Measurements from ENCODE around the gene LOXHD1.

Gene LOXHD1

DNA sequence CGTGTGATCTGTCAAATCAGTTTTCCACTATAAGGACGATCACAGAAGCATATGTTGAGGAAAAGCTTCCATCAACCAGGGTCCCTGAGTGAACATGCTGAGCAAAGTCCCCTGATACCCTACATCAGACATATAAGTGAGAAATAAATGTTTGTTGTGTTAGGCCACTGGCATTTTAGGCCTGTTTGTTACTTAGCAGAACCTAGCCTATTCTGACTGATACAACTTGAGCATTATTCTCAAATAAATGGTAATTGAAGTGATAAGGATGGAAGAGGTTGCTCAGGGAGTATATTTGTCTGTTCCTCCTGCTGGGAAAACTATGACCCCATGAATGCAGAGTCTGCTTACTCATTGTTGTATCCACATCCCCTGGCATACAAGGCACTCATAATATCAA is 106.4 kb downstream of the LOXHD1 start:
- Histone ChIP-seq H3K79me1 (ENCODE audit: low read length) (no peaks in the 10 kb centered on the region), H3K36me3 (ENCODE audit: control insufficient read depth in 1 of 2, insufficient read depth in 2 of 2, low read length in 2 of 2) (no peaks in the 10 kb centered on the region), H3K4me3 (ENCODE audit: low read depth, low read length) (no peak overlapping the region), H3K9me3 (ENCODE audit: insufficient read depth, low read depth, low read length) (peaks cover 3% of the 10 kb centered on the region), H2BK5ac (ENCODE audit: low read depth, low read length, poor library complexity) (no peak overlapping the region), H3K23ac (ENCODE audit: low read length) (no peak overlapping the region), H2BK12ac (ENCODE audit: low read length) (no peak overlapping the region), H2AFZ (ENCODE audit: insufficient read depth, low read length, poor library complexity) (no peak overlapping the region), H3K27me3 (ENCODE audit: insufficient read depth, low read length) (no peaks in the 10 kb centered on the region), H4K8ac (ENCODE audit: low read depth, low read length) (no peak overlapping the region), H3K4ac (ENCODE audit: low read depth, low read length) (no peak overlapping the region), H3K18ac (ENCODE audit: low read length) (no peak overlapping the region), H4K91ac (ENCODE audit: low read depth, low read length) (no peak overlapping the region), H2BK120ac (ENCODE audit: insufficient read depth, low read length, poor library complexity) (no peak overlapping the region), H4K12ac (ENCODE audit: low read depth, low read length) (no peak overlapping the region), H3K4me2 (ENCODE audit: low read length) (no peak overlapping the region), H3K9ac (ENCODE audit: low read length) (no peak overlapping the region), H3K27ac (ENCODE audit: low read depth, low read length) (no peak overlapping the region), H2AK5ac (ENCODE audit: low read length) (no peak overlapping the region), H3K14ac (ENCODE audit: low read length) (no peak overlapping the region), H3K79me2 (ENCODE audit: control insufficient read depth, insufficient read depth, low read length, poor library complexity) (no peaks in the 10 kb centered on the region), H3K4me1 (ENCODE audit: control insufficient read depth in 1 of 2, insufficient read depth in 2 of 2, low read length in 2 of 2) (no peaks in the 10 kb centered on the region)
- WGBS (ENCODE audit: extremely low coverage, insufficient coverage, insufficient read length) = no CpG with 5 or more reads among the region's 2 CpGs
- DNase-seq = no peak

DNA sequence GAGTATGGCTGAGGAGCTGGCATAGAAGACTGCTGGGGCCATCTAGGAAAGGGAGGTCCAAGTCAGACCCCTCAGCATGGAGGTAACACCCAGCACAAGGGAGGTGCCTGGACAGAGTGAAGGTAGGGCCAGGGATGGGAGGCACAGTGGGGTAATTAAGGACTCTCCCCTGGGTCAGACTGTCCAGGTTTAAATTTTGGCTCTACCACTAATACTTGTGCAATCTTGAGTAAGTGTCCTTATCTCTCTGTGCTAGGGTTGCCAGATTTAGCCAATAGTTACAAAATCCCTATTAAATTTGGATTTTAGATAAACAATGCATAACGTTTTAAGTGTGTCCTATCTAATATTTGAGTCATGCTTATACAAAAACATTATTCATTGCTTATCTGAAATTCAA is 109.5 kb downstream of the LOXHD1 start:
- no peak overlapping the region for H3K23ac ChIP-seq (ENCODE audit: low read length)
- no peaks in the 10 kb centered on the region for H3K36me3 ChIP-seq (ENCODE audit: control insufficient read depth in 1 of 2, insufficient read depth in 2 of 2, low read length in 2 of 2)
- no peak overlapping the region for H4K12ac ChIP-seq (ENCODE audit: low read depth, low read length)
- H3K4me1 ChIP-seq (ENCODE audit: control insufficient read depth in 1 of 2, insufficient read depth in 2 of 2, low read length in 2 of 2) = no peaks in the 10 kb centered on the region
- no CpG with 5 or more reads among the region's 1 CpG for WGBS (ENCODE audit: extremely low coverage, insufficient coverage, insufficient read length)
- no peak overlapping the region for H2BK5ac ChIP-seq (ENCODE audit: low read depth, low read length, poor library complexity)
- no peaks in the 10 kb centered on the region for H3K27me3 ChIP-seq (ENCODE audit: insufficient read depth, low read length)
- no peak overlapping the region for H3K14ac ChIP-seq (ENCODE audit: low read length)
- no peak overlapping the region for H3K9ac ChIP-seq (ENCODE audit: low read length)
- no peak overlapping the region for H2AFZ ChIP-seq (ENCODE audit: insufficient read depth, low read length, poor library complexity)
- H3K79me1 ChIP-seq (ENCODE audit: low read length) = no peaks in the 10 kb centered on the region
- H4K91ac ChIP-seq (ENCODE audit: low read depth, low read length) = no peak overlapping the region
- no peak overlapping the region for H3K18ac ChIP-seq (ENCODE audit: low read length)
- peaks cover 2% of the 10 kb centered on the region for H3K9me3 ChIP-seq (ENCODE audit: insufficient read depth, low read depth, low read length)
- no peak overlapping the region for H2BK12ac ChIP-seq (ENCODE audit: low read length)
- no peak overlapping the region for H2AK5ac ChIP-seq (ENCODE audit: low read length)
- no peak overlapping the region for H2BK120ac ChIP-seq (ENCODE audit: insufficient read depth, low read length, poor library complexity)
- H3K4me2 ChIP-seq (ENCODE audit: low read length) = no peak overlapping the region
- no peak overlapping the region for H3K27ac ChIP-seq (ENCODE audit: low read depth, low read length)
- no peaks in the 10 kb centered on the region for H3K79me2 ChIP-seq (ENCODE audit: control insufficient read depth, insufficient read depth, low read length, poor library complexity)
- H4K8ac ChIP-seq (ENCODE audit: low read depth, low read length) = no peak overlapping the region
- no peak for DNase-seq
- no peak overlapping the region for H3K4ac ChIP-seq (ENCODE audit: low read depth, low read length)
- H3K4me3 ChIP-seq (ENCODE audit: low read depth, low read length) = no peak overlapping the region

DNA sequence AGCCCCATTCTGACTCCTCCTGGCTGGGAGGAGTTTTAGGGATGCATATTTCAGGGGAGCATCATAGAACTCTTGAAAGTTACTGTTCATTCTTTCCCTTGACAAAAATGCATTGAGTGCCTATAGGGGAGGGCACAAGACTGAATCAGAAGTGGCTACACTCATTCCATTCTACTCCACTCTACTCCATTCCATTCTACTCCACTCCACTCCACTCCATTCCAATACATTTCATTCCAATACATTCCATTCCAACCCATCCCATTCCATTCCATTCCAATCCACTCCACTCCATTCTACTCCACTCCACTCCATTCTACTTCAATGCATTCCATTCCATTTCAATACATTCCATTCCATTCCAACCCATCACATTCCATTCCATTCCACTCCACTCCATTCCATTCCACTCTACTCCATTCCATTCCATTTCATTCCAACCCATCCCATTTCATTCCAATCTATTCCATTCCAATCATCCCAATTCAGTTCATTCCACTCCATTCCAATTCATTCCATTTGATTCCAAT is 110.8 kb downstream of the LOXHD1 start:
- H3K36me3 ChIP-seq (ENCODE audit: control insufficient read depth in 1 of 2, insufficient read depth in 2 of 2, low read length in 2 of 2) = no peaks in the 10 kb centered on the region
- H2BK120ac ChIP-seq (ENCODE audit: insufficient read depth, low read length, poor library complexity) = no peak overlapping the region
- no peak overlapping the region for H2BK12ac ChIP-seq (ENCODE audit: low read length)
- H2AK5ac ChIP-seq (ENCODE audit: low read length) = no peak overlapping the region
- no peak overlapping the region for H4K12ac ChIP-seq (ENCODE audit: low read depth, low read length)
- no peak overlapping the region for H3K18ac ChIP-seq (ENCODE audit: low read length)
- no peak overlapping the region for H2AFZ ChIP-seq (ENCODE audit: insufficient read depth, low read length, poor library complexity)
- H3K79me2 ChIP-seq (ENCODE audit: control insufficient read depth, insufficient read depth, low read length, poor library complexity) = no peaks in the 10 kb centered on the region
- H2BK5ac ChIP-seq (ENCODE audit: low read depth, low read length, poor library complexity) = no peak overlapping the region
- H3K4me1 ChIP-seq (ENCODE audit: control insufficient read depth in 1 of 2, insufficient read depth in 2 of 2, low read length in 2 of 2) = no peaks in the 10 kb centered on the region
- no peak overlapping the region for H3K27ac ChIP-seq (ENCODE audit: low read depth, low read length)
- H3K79me1 ChIP-seq (ENCODE audit: low read length) = no peaks in the 10 kb centered on the region
- no peak overlapping the region for H3K9ac ChIP-seq (ENCODE audit: low read length)
- DNase-seq = peak in 1 of 2 donors; percentile 18
- no peak overlapping the region for H4K91ac ChIP-seq (ENCODE audit: low read depth, low read length)
- H3K23ac ChIP-seq (ENCODE audit: low read length) = no peak overlapping the region
- peaks cover 2% of the 10 kb centered on the region for H3K9me3 ChIP-seq (ENCODE audit: insufficient read depth, low read depth, low read length)
- H3K14ac ChIP-seq (ENCODE audit: low read length) = no peak overlapping the region
- H4K8ac ChIP-seq (ENCODE audit: low read depth, low read length) = no peak overlapping the region
- no peaks in the 10 kb centered on the region for H3K27me3 ChIP-seq (ENCODE audit: insufficient read depth, low read length)
- H3K4me2 ChIP-seq (ENCODE audit: low read length) = no peak overlapping the region
- H3K4me3 ChIP-seq (ENCODE audit: low read depth, low read length) = no peak overlapping the region
- no peak overlapping the region for H3K4ac ChIP-seq (ENCODE audit: low read depth, low read length)

DNA sequence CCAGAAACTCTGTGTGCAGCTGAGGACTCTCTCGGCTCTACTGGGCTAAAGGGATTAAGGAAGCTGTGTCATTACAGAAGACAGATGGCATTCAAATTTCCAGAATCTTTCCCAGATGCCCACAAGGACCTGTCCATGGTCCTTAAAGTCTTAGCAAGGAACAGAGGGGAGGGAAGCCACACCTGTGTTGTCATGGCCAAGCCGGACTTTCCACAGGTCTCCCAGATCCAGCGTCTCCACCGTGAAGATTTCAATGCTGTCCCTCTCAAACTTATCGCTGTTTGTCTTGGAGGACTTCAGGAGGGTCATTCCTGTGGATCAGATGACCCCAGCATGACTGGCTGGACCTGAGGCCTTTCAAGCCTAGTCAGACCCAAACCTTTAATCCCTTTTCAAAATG is 114.5 kb downstream of the LOXHD1 start:
- WGBS (ENCODE audit: extremely low coverage, insufficient coverage, insufficient read length) = no CpG with 5 or more reads among the region's 5 CpGs
- Histone ChIP-seq H3K14ac (ENCODE audit: low read length) (no peak overlapping the region), H3K79me2 (ENCODE audit: control insufficient read depth, insufficient read depth, low read length, poor library complexity) (no peaks in the 10 kb centered on the region), H3K23ac (ENCODE audit: low read length) (no peak overlapping the region), H3K18ac (ENCODE audit: low read length) (no peak overlapping the region), H2BK5ac (ENCODE audit: low read depth, low read length, poor library complexity) (no peak overlapping the region), H3K4ac (ENCODE audit: low read depth, low read length) (no peak overlapping the region), H3K4me3 (ENCODE audit: low read depth, low read length) (no peak overlapping the region), H4K8ac (ENCODE audit: low read depth, low read length) (no peak overlapping the region), H2BK120ac (ENCODE audit: insufficient read depth, low read length, poor library complexity) (no peak overlapping the region), H3K9ac (ENCODE audit: low read length) (no peak overlapping the region), H3K27ac (ENCODE audit: low read depth, low read length) (no peak overlapping the region), H3K4me1 (ENCODE audit: control insufficient read depth in 1 of 2, insufficient read depth in 2 of 2, low read length in 2 of 2) (no peaks in the 10 kb centered on the region), H4K12ac (ENCODE audit: low read depth, low read length) (no peak overlapping the region), H3K36me3 (ENCODE audit: control insufficient read depth in 1 of 2, insufficient read depth in 2 of 2, low read length in 2 of 2) (no peaks in the 10 kb centered on the region), H3K27me3 (ENCODE audit: insufficient read depth, low read length) (no peaks in the 10 kb centered on the region), H2AFZ (ENCODE audit: insufficient read depth, low read length, poor library complexity) (no peak overlapping the region), H2AK5ac (ENCODE audit: low read length) (no peak overlapping the region), H2BK12ac (ENCODE audit: low read length) (no peak overlapping the region), H3K79me1 (ENCODE audit: low read length) (no peaks in the 10 kb centered on the region), H3K9me3 (ENCODE audit: insufficient read depth, low read depth, low read length) (peaks cover 2% of the 10 kb centered on the region), H3K4me2 (ENCODE audit: low read length) (no peak overlapping the region), H4K91ac (ENCODE audit: low read depth, low read length) (no peak overlapping the region)
- peak in 1 of 2 donors; percentile 48 for DNase-seq

All from trophoblast cell (in vitro differentiated cells and primary cell).